BE2C (cell line): ENCODE measurements around the gene ABCA6.

Experiments
- DNase-seq: peaks from one replicate; pipeline ENCODE4 v3.0.0-alpha.2; 2020
- H3K27me3 ChIP-seq: fragments of 250-450 bp; sonication (Bioruptor Pico); 2 replicates; pipeline ENCODE4 v1.5.1; 2020; ENCODE audit warnings: mild to moderate bottlenecking
- H3K36me3 ChIP-seq: fragments of 250-450 bp; sonication (Bioruptor Pico); 2 replicates; pipeline ENCODE4 v1.5.1; 2020; ENCODE audit warnings: mild to moderate bottlenecking
- H3K4me1 ChIP-seq: fragments of 250-450 bp; sonication (Bioruptor Pico); 2 replicates; pipeline ENCODE4 v1.5.1; 2020
- H3K4me3 ChIP-seq: 2 replicates; pipeline ENCODE4 v1.5.1; 2011; ENCODE audit warnings: low read depth, low read length
- H3K9me3 ChIP-seq: fragments of 250-450 bp; sonication (Bioruptor Pico); 2 replicates; pipeline ENCODE4 v1.5.1; 2020
- CTCF ChIP-seq: IDR thresholded peaks from 2 replicates; pipeline ENCODE4 v1.5.1; 2012; ENCODE audit warnings: mild to moderate bottlenecking, low read depth, low read length

Gene ABCA6

GRCh38 chr17:69056179-69056823 lies 85.4 kb downstream of the ABCA6 start:
- no peak for TF ChIP-seq CTCF
- Histone ChIP-seq H3K4me3 (no peak overlapping the region), H3K36me3 (no peaks in the 10 kb centered on the region), H3K4me1 (no peaks in the 10 kb centered on the region), H3K27me3 (no peaks in the 10 kb centered on the region), H3K9me3 (no peaks in the 10 kb centered on the region)
- DNase-seq = no peak

DNA sequence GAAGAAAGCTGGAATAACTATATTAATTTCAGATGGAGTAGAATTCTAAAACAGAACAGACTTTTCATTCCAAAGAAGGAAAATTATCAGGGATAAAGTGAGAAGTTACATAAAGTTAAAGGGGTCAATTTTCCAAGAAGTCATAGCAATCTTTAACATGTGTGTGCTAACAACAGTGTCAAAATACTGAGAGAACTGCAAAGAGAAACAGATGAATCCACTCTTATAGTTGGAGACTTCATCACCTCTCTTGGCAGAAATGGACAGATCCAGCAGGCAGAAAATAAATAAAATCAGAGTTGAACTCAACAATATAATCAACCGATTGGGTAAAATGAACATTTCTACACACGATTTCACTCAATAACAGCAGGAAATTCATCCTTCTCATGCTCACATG lies 86.4 kb downstream of the ABCA6 start:
- H3K27me3 ChIP-seq = no peaks in the 10 kb centered on the region
- H3K4me1 ChIP-seq = no peaks in the 10 kb centered on the region
- no peaks in the 10 kb centered on the region for H3K9me3 ChIP-seq
- H3K36me3 ChIP-seq = no peaks in the 10 kb centered on the region
- no peak for TF ChIP-seq CTCF
- no peak overlapping the region for H3K4me3 ChIP-seq
- DNase-seq = no peak

- Histone ChIP-seq H3K4me1 (no peaks in the 10 kb centered on the region), H3K36me3 (no peaks in the 10 kb centered on the region), H3K4me3 (no peak overlapping the region), H3K27me3 (no peaks in the 10 kb centered on the region), H3K9me3 (no peaks in the 10 kb centered on the region)
- no peak for TF ChIP-seq CTCF
- no peak for DNase-seq
Observed at GRCh38 chr17:69050999-69051775, 90.5 kb downstream of the ABCA6 start.

DNA sequence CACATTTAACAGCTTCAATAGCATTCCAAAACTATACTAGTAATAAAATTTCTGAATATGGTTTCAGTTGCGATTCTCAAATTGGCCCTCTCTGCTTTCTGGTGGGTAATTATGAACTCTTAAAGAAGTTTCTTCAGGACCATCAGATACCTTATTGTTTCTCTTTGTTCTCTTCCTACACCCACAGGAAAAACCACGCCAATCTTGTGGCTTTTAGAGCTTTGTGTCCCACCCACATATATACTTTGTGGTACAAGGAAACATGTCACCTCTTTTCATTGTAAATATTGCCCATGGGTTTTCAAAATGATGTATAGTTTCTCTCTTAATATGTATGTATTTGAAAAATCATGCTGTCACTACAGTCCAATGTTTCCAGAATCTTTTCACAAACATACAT lies 93.1 kb downstream of the ABCA6 start:
- DNase-seq = no peak
- Histone ChIP-seq H3K36me3 (no peaks in the 10 kb centered on the region), H3K27me3 (no peaks in the 10 kb centered on the region), H3K4me3 (no peak overlapping the region), H3K9me3 (no peaks in the 10 kb centered on the region), H3K4me1 (no peaks in the 10 kb centered on the region)
- TF ChIP-seq CTCF = no peak

DNA sequence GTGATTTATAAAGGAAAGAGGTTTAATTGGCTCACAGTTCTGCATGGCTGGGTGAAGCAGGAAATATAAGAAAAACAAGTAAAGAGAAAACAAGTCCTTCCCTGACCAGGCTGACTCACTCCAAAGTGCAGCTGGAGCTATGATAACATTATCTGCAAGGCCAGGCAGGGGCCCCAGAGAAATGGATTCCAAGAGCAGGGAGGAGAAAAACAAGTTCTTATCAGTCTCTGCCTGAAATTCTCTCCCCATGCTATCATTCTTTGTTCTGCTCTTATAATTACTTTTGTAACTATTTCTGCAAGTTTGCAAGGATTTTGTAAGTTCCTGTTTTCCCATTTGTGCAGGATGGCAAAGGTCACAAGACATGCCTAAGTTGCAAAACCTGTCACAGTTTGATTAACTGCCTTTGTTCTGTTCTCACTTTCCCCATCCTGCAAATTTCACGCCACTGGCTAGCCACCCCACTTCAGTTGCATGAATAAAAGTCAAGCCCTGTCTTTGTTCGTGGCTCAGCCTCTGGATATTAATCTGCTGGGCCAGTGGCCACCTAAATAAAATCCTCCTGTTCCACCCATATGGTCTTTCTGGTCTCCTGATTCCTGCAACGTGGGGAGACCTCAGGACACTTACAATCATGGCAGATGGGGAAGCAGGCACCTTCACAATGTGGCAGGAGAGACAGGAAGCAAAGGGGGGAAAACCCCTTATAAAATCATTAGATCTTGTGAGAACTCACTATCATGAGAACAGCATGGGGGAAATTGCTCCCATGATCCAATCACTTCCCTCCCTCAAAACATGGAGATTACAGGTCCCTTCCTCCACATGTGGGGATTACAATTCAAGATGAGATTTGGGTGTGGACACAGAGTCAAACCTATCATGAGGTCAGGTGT lies 94.1 kb downstream of the ABCA6 start:
- Histone ChIP-seq H3K36me3 (no peaks in the 10 kb centered on the region), H3K9me3 (no peaks in the 10 kb centered on the region), H3K4me1 (no peaks in the 10 kb centered on the region), H3K27me3 (no peaks in the 10 kb centered on the region), H3K4me3 (no peak overlapping the region)
- no peak for DNase-seq
- no peak for TF ChIP-seq CTCF
